Measurements from ENCODE around the gene WIPI1. TPM values are rescaled to one million over a fixed set of nuclear protein-coding genes. Genes with fewer than 3 reads are reported as not detected.

WIPI1 gene
- total and polyA plus RNA-seq, 10 of the 15 experiments (the other 5 are each of a cell fraction or from before 2014, with no cell fraction given), result 6.5 to 44.5 (median 26.2) TPM

- TF ChIP-seq RAD21 (IDR thresholded peaks at IDR 0.05; ENCODE audit: insufficient read depth, low read depth, low read length) (no peak), REST (IDR thresholded peaks at IDR 0.05; ENCODE audit: low read depth, low read length) (no peak), SKIL (IDR thresholded peaks at IDR 0.05; ENCODE audit: low read depth, poor library complexity, severe bottlenecking) (peak; percentile 22), ZNF217 (IDR thresholded peaks at IDR 0.05) (no peak), ZBTB40 (IDR thresholded peaks at IDR 0.05; ENCODE audit: borderline replicate concordance) (no peak), SREBF2 (IDR thresholded peaks at IDR 0.05; ENCODE audit: low read length) (no peak), ETV6 (conservative IDR thresholded peaks at IDR 0.05 in 1 of 2, IDR thresholded peaks at IDR 0.05 in 1 of 2; ENCODE audit: borderline replicate concordance in 1 of 2, low read depth in 1 of 2) (no peak), RB1 (IDR thresholded peaks at IDR 0.05; ENCODE audit: borderline replicate concordance) (no peak), ZNF687 (IDR thresholded peaks at IDR 0.05) (peak; percentile 73), LARP7 (IDR thresholded peaks at IDR 0.05) (no peak), SIN3A (IDR thresholded peaks at IDR 0.05; ENCODE audit: low read depth, low read length) (no peak)
- TF ChIP-seq, protein P1, sequence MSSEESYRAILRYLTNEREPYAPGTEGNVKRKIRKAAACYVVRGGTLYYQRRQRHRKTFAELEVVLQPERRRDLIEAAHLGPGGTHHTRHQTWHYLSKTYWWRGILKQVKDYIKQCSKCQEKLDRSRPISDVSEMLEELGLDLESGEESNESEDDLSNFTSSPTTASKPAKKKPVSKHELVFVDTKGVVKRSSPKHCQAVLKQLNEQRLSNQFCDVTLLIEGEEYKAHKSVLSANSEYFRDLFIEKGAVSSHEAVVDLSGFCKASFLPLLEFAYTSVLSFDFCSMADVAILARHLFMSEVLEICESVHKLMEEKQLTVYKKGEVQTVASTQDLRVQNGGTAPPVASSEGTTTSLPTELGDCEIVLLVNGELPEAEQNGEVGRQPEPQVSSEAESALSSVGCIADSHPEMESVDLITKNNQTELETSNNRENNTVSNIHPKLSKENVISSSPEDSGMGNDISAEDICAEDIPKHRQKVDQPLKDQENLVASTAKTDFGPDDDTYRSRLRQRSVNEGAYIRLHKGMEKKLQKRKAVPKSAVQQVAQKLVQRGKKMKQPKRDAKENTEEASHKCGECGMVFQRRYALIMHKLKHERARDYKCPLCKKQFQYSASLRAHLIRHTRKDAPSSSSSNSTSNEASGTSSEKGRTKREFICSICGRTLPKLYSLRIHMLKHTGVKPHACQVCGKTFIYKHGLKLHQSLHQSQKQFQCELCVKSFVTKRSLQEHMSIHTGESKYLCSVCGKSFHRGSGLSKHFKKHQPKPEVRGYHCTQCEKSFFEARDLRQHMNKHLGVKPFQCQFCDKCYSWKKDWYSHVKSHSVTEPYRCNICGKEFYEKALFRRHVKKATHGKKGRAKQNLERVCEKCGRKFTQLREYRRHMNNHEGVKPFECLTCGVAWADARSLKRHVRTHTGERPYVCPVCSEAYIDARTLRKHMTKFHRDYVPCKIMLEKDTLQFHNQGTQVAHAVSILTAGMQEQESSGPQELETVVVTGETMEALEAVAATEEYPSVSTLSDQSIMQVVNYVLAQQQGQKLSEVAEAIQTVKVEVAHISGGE (CRISPR knock-in tag; IDR thresholded peaks at IDR 0.05), result no peak
These were observed 3.4 kb upstream of the WIPI1 start (continued) for GRCh38 chr17:68460715-68461114.
